Keratinocyte (primary cell): Measurements from ENCODE around the gene SMIM3.

Source experiments
- EZH2 ChIP-seq: IDR thresholded peaks from one replicate; pipeline ENCODE4 v1.6.1; 2012; ENCODE audit warnings: inconsistent platforms, mild to moderate bottlenecking, low read length, moderate library complexity
- TF ChIP-seq, protein P1 (sequence below), 3 experiments: IDR thresholded peaks in 1 of 3; conservative IDR thresholded peaks in 1 of 3; optimal IDR thresholded peaks in 1 of 3; 2 replicates in 2 of 3; 3 replicates in 1 of 3; pipeline versions ENCODE3 to v1.5.1; 2011; ENCODE audit warnings: low read length in 3 of 3, mild to moderate bottlenecking in 3 of 3, moderate library complexity in 2 of 3, control low read depth in 1 of 3, inconsistent platforms in 1 of 3; ENCODE audit not compliant: insufficient read depth in 2 of 3; ENCODE audit errors: extremely low read depth in 1 of 3

DNA sequence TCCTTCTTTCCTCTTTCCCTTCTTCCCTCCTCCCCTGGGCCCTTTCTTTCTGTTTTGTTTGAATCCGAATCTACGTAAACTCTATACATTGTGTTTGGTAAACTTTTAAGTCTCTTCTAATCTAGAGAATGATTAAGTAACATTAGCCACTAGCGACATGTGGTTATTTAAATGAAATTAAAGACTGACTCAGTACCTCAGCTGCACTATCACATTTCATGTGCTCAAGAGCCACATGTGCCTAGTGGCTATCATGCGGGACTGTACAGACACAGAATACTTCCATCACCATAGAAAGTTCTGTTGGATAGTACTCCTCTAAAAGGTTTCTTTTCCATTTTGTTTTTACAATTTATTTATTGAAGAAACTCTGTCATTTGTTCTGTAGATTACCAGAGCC is 48.7 kb upstream of the SMIM3 start:
- no peak for TF ChIP-seq EZH2
- TF ChIP-seq, protein P1, sequence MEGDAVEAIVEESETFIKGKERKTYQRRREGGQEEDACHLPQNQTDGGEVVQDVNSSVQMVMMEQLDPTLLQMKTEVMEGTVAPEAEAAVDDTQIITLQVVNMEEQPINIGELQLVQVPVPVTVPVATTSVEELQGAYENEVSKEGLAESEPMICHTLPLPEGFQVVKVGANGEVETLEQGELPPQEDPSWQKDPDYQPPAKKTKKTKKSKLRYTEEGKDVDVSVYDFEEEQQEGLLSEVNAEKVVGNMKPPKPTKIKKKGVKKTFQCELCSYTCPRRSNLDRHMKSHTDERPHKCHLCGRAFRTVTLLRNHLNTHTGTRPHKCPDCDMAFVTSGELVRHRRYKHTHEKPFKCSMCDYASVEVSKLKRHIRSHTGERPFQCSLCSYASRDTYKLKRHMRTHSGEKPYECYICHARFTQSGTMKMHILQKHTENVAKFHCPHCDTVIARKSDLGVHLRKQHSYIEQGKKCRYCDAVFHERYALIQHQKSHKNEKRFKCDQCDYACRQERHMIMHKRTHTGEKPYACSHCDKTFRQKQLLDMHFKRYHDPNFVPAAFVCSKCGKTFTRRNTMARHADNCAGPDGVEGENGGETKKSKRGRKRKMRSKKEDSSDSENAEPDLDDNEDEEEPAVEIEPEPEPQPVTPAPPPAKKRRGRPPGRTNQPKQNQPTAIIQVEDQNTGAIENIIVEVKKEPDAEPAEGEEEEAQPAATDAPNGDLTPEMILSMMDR (optimal IDR thresholded peaks at IDR 0.05 in 1 of 3, IDR thresholded peaks at IDR 0.05 in 1 of 3, conservative IDR thresholded peaks at IDR 0.05 in 1 of 3; ENCODE audit: extremely low read depth in 1 of 3, insufficient read depth in 2 of 3, low read length in 3 of 3) = no peak
